Spleen (tissue), 11 donors: ENCODE results near the gene GPR152. TPM values are rescaled to one million over a fixed set of nuclear protein-coding genes. Genes with fewer than 3 reads are reported as not detected.

Source experiments
- DNase-seq: peaks from one replicate; pipeline ENCODE4 v3.0.0-alpha.2; 2020
- H3K27ac ChIP-seq, 8 donors: fragments of 200-600 bp; sonication (generic) in 7 of 8; 1 replicate in 4 of 8; 2 replicates in 4 of 8; pipeline versions ENCODE4 v1.5.0 to v1.8.0; 2016 to 2021; ENCODE audit warnings: inconsistent platforms in 4 of 8, mild to moderate bottlenecking in 4 of 8, moderate library complexity in 1 of 8
- H3K27me3 ChIP-seq, 7 donors: fragments of 200-600 bp; sonication (generic) in 6 of 7; replicated peaks in 1 of 7; 1 replicate in 4 of 7; 2 replicates in 3 of 7; pipeline versions ENCODE4 v1.5.0 to v1.8.0; 2016 to 2021; ENCODE audit warnings: inconsistent platforms in 3 of 7, mild to moderate bottlenecking in 1 of 7
- H3K36me3 ChIP-seq, 6 donors: fragments of 200-600 bp; sonication (generic) in 5 of 6; 1 replicate in 4 of 6; 2 replicates in 2 of 6; pipeline versions ENCODE4 v1.5.0 to v1.8.0; 2016 to 2021; ENCODE audit warnings: inconsistent platforms in 2 of 6
- H3K4me1 ChIP-seq, 6 donors: fragments of 200-600 bp; sonication (generic) in 5 of 6; 1 replicate in 3 of 6; 2 replicates in 3 of 6; pipeline versions ENCODE4 v1.5.0 to v1.8.0; 2016 to 2021; ENCODE audit warnings: inconsistent platforms in 3 of 6
- H3K4me3 ChIP-seq, 8 donors: fragments of 200-600 bp; sonication (generic) in 7 of 8; 1 replicate in 4 of 8; 2 replicates in 4 of 8; pipeline versions ENCODE4 v1.5.0 to v1.8.0; 2016 to 2021; ENCODE audit warnings: inconsistent platforms in 4 of 8, mild to moderate bottlenecking in 4 of 8, moderate library complexity in 2 of 8
- H3K9me3 ChIP-seq, 8 donors: fragments of 200-600 bp; sonication (generic) in 7 of 8; 1 replicate in 4 of 8; 2 replicates in 4 of 8; pipeline versions ENCODE4 v1.5.0 to v1.8.0; 2016 to 2021; ENCODE audit warnings: inconsistent platforms in 4 of 8
- CTCF ChIP-seq, 11 experiments: fragments of 200-600 bp in 7 of 11; fragments of 450-650 bp in 4 of 11; sonication (generic) in 4 of 11; IDR thresholded peaks in 8 of 11; conservative IDR thresholded peaks in 3 of 11; 1 replicate in 7 of 11; 2 replicates in 4 of 11; pipeline versions ENCODE4 v1.4.0 to v1.8.0; 2016 to 2021; ENCODE audit warnings: antibody characterized with exemption in 11 of 11, inconsistent platforms in 4 of 11, mild to moderate bottlenecking in 1 of 11
- POLR2A ChIP-seq, 3 donors: fragments of 450-650 bp; IDR thresholded peaks; one replicate each; pipeline ENCODE4 v1.5.1; 2017; ENCODE audit warnings: antibody characterized with exemption in 3 of 3, mild to moderate bottlenecking in 1 of 3
- POLR2AphosphoS5 ChIP-seq, 3 donors: sonication (generic); formaldehyde crosslinking; IDR thresholded peaks; one replicate each; pipeline ENCODE4 v1.5.1; 2017; ENCODE audit warnings: antibody characterized with exemption in 3 of 3
- WGBS, 5 donors: extraction: QIAGEN DNeasy Blood & Tissue Kit in 3 of 5; methylation state at CpG; one replicate each; pipeline versions ENCODE4 v1.1.5 to v1.1.7; 2013 to 2018; 5-methylcytosine and 5-hydroxymethylcytosine counted together
- intact Hi-C: fragments of 100-400 bp; cut with DNase I; formaldehyde crosslinking; loops from one replicate; pipeline ENCODE4 v1.15.0; 2023; ENCODE audit warnings: low total_unique reads
- polyA plus RNA-seq, 3 donors: library from polyadenylated mRNA; stranded (reverse); fragments of 200-250 nt; gene quantifications; one replicate each; pipeline ENCODE4 v1.2.1, GENCODE V29; 2013
- total RNA-seq, 7 donors: library from RNA; depleted of rRNA in 3 of 7; stranded (reverse); fragments of >200 nt in 3 of 7; fragmentation: NEBNext Ultra II Directional in 4 of 7; extraction: Animal tissue kit (Norgen Biotek cat#: 25700) in 4 of 7; gene quantifications; one replicate each; pipeline versions ENCODE4 v1.1.0 to v1.2.1, GENCODE V29; 2016 to 2021
- donor health status: healthy with polysubstance abuse.
- donor health status: DM: no; HTN: no; CAD: no; lungs with moderate emphysema.
- donor health status: DM: no; HTN: no; CAD: no.
- donor health status: Bipolar disorder and iron deficiency.
- donor health status: healthy.
- donor health status: DM: no; HTN: no; CAD: no.
- donor health status: DM: yes; HTN: yes; CAD: no.

The GPR152 gene
- total and polyA plus RNA-seq, 10 donors = 0.10 TPM; not detected in 9

- H3K4me1 ChIP-seq = peaks cover 33 to 97% (median 88%) of the 10 kb centered on the region in 6 donors
- intact Hi-C loops = no loop called here
- WGBS, 5 donors = 50 to 54% (median 51%) methylated on average over 9 of the region's 9 CpGs
- TF ChIP-seq POLR2AphosphoS5 (IDR thresholded peaks at IDR 0.05) (peak in 1 of 3 donors; percentile 40), CTCF (IDR thresholded peaks at IDR 0.05 in 8 of 11, conservative IDR thresholded peaks at IDR 0.05 in 3 of 11) (no peak), POLR2A (IDR thresholded peaks at IDR 0.05) (no peak)
- no peaks in the 10 kb centered on the region for H3K9me3 ChIP-seq
- H3K27ac ChIP-seq = peak overlapping the region in 4 of 8 donors; percentile 27 to 66 (median 50)
- no peak for DNase-seq
- H3K36me3 ChIP-seq = no peaks in the 10 kb centered on the region
- no peaks in the 10 kb centered on the region for H3K27me3 ChIP-seq
- H3K4me3 ChIP-seq = no peak overlapping the region
Measured at GRCh38 chr11:67449116-67449844, 3.2 kb downstream of the GPR152 start.

GRCh38 chr11:67448220-67448609 is 4.3 kb downstream of the GPR152 start:
- Histone ChIP-seq H3K27ac (peak overlapping the region in 4 of 8 donors; percentile 0 to 96 (median 47)), H3K27me3 (no peaks in the 10 kb centered on the region), H3K4me3 (no peak overlapping the region), H3K9me3 (no peaks in the 10 kb centered on the region), H3K4me1 (peaks cover 35 to 96% (median 92%) of the 10 kb centered on the region in 6 donors), H3K36me3 (no peaks in the 10 kb centered on the region)
- 89 to 98% (median 96%) methylated on average over 6 to 7 of the region's 7 CpGs for WGBS, 5 donors
- intact Hi-C loops = no loop called here
- DNase-seq = no peak
- TF ChIP-seq POLR2A (IDR thresholded peaks at IDR 0.05) (no peak), POLR2AphosphoS5 (IDR thresholded peaks at IDR 0.05) (no peak), CTCF (IDR thresholded peaks at IDR 0.05 in 8 of 11, conservative IDR thresholded peaks at IDR 0.05 in 3 of 11) (no peak)

DNA sequence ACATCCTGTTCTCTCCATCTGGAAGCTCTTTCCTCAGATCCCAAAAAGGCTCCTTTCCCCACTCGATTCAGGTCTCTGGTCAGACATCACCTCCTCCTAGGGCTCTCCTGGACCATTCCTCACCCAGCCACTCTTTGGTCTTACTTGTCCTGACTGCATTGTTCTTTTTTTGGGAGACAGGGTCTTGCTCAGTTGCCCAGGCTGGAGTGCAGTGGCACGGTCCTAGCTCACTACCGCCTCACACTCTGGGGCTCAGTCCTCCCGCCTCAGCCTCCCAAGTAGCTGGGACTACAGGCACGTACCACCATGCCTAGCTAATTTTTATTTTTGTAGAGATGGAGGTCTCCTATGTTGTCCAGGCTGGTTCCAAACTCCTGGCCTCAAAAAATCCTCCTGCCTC is 7.0 kb downstream of the GPR152 start:
- TF ChIP-seq POLR2AphosphoS5 (IDR thresholded peaks at IDR 0.05) (no peak), POLR2A (IDR thresholded peaks at IDR 0.05) (no peak), CTCF (IDR thresholded peaks at IDR 0.05 in 8 of 11, conservative IDR thresholded peaks at IDR 0.05 in 3 of 11) (no peak)
- 77 to 99% (median 86%) methylated on average over 5 of the region's 5 CpGs for WGBS, 5 donors
- DNase-seq = no peak
- Histone ChIP-seq H3K27ac (peak overlapping the region in 7 of 8 donors; percentile 41 to 97 (median 92)), H3K9me3 (no peaks in the 10 kb centered on the region), H3K36me3 (peaks cover 0 to 20% (median 0%) of the 10 kb centered on the region in 6 donors), H3K4me1 (peaks cover 42 to 96% (median 94%) of the 10 kb centered on the region in 6 donors), H3K27me3 (no peaks in the 10 kb centered on the region), H3K4me3 (no peak overlapping the region)
- intact Hi-C loops = no loop called here
